NB4 (cell line): ENCODE measurements around the gene COL4A4.
"Not testable (repeated sequence)": the region's sequence is repeated elsewhere in the genome, so short reads cannot be mapped to it uniquely, and the experiment has no call there.

Experiments
- DNase-seq: peaks from one replicate; pipeline ENCODE4 v3.0.0; 2010; ENCODE audit warnings: low read depth
- H3K4me3 ChIP-seq: one replicate; pipeline ENCODE4 v1.5.1; 2011; ENCODE audit warnings: mild to moderate bottlenecking, low read depth, low read length, moderate library complexity
- CTCF ChIP-seq: IDR thresholded peaks from one replicate; pipeline ENCODE4 v1.5.1; 2012; ENCODE audit warnings: low read depth, low read length
- MAX ChIP-seq: IDR thresholded peaks from 2 replicates; pipeline ENCODE4 v1.6.1; 2011; ENCODE audit warnings: low read depth, low read length
- MYC ChIP-seq: IDR thresholded peaks from 2 replicates; pipeline ENCODE4 v1.6.1; 2011; ENCODE audit warnings: low read depth, low read length
- POLR2A ChIP-seq: IDR thresholded peaks from 2 replicates; pipeline ENCODE4 v1.6.1; 2011; ENCODE audit warnings: mild to moderate bottlenecking; ENCODE audit not compliant: insufficient read length; ENCODE audit errors: extremely low read depth

Gene COL4A4

GRCh38 chr2:227079726-227080125, 84.3 kb downstream of the COL4A4 start:
- TF ChIP-seq MYC (no peak), POLR2A (no peak)
- no peak overlapping the region for H3K4me3 ChIP-seq
- no peak for DNase-seq

GRCh38 chr2:227065065-227065464, 98.9 kb downstream of the COL4A4 start:
- H3K4me3 ChIP-seq, DNase-seq: not testable (repeated sequence)

GRCh38 chr2:227058888-227059399, 105.1 kb downstream of the COL4A4 start:
- no peak overlapping the region for H3K4me3 ChIP-seq
- TF ChIP-seq POLR2A (no peak), CTCF (no peak), MYC (no peak), MAX (no peak)
- no peak for DNase-seq

GRCh38 chr2:227057743-227058447, 106.1 kb downstream of the COL4A4 start:
- no peak overlapping the region for H3K4me3 ChIP-seq
- DNase-seq: no peak
- TF ChIP-seq CTCF (no peak), MYC (no peak)

- no peak for TF ChIP-seq CTCF
- TF ChIP-seq MAX: no peak
- TF ChIP-seq MYC: no peak
- no peak for TF ChIP-seq POLR2A
- H3K4me3 ChIP-seq: no peak overlapping the region
- peak; percentile 64 for DNase-seq
Observed at GRCh38 chr2:227057060-227057459, 106.9 kb downstream of the COL4A4 start.

- TF ChIP-seq MYC (no peak), POLR2A (no peak), CTCF (no peak), MAX (no peak)
- DNase-seq: no peak
Observed at GRCh38 chr2:227054006-227054405, 110.0 kb downstream of the COL4A4 start.

GRCh38 chr2:227052879-227053278, 111.1 kb downstream of the COL4A4 start:
- DNase-seq: no peak
- H3K4me3 ChIP-seq: no peak overlapping the region
- TF ChIP-seq POLR2A (no peak), MYC (no peak), CTCF (no peak), MAX (no peak)

More at GRCh38 chr2:227054006-227054405, 110.0 kb downstream of the COL4A4 start:
- H3K4me3 ChIP-seq: no peak overlapping the region
